HUES6 (cell line): Measurements from ENCODE around the gene RPL22.
A peak's percentile ranks its signal among the peaks of the same experiment; 100 is the strongest.

Experiments
- H3K27ac ChIP-seq: 2 replicates; pipeline ENCODE4 v1.7.0; 2013; ENCODE audit warnings: low read depth, mild to moderate bottlenecking, low read length, inconsistent platforms
- H3K27me3 ChIP-seq: 2 replicates; pipeline ENCODE4 v1.6.1; 2013; ENCODE audit warnings: low read length; ENCODE audit not compliant: control insufficient read depth, insufficient read depth
- H3K36me3 ChIP-seq: 2 replicates; pipeline ENCODE4 v1.6.1; 2013; ENCODE audit warnings: low read length; ENCODE audit not compliant: control insufficient read depth, insufficient read depth
- H3K4me1 ChIP-seq: 2 replicates; pipeline ENCODE4 v1.6.1; 2013; ENCODE audit warnings: low read length; ENCODE audit not compliant: control insufficient read depth, insufficient read depth
- H3K4me3 ChIP-seq: 2 replicates; pipeline ENCODE4 v1.5.1; 2013; ENCODE audit warnings: low read depth, low read length
- H3K9ac ChIP-seq: one replicate; pipeline ENCODE4 v1.6.1; 2013; ENCODE audit warnings: mild to moderate bottlenecking, low read length
- H3K9me3 ChIP-seq: 2 replicates; pipeline ENCODE4 v1.6.1; 2013; ENCODE audit warnings: low read depth, low read length; ENCODE audit not compliant: control insufficient read depth, insufficient read depth

RPL22 gene

GRCh38 chr1:6241887-6242740 lies 42.7 kb upstream of the RPL22 start:
- peaks cover 63% of the 10 kb centered on the region for H3K27me3 ChIP-seq
- peak overlapping the region; percentile 35 for H3K4me3 ChIP-seq
- no peak overlapping the region for H3K27ac ChIP-seq
- H3K4me1 ChIP-seq = peaks cover 45% of the 10 kb centered on the region
- H3K9me3 ChIP-seq = no peaks in the 10 kb centered on the region
- peak overlapping the region; percentile 51 for H3K9ac ChIP-seq
- no peaks in the 10 kb centered on the region for H3K36me3 ChIP-seq

DNA sequence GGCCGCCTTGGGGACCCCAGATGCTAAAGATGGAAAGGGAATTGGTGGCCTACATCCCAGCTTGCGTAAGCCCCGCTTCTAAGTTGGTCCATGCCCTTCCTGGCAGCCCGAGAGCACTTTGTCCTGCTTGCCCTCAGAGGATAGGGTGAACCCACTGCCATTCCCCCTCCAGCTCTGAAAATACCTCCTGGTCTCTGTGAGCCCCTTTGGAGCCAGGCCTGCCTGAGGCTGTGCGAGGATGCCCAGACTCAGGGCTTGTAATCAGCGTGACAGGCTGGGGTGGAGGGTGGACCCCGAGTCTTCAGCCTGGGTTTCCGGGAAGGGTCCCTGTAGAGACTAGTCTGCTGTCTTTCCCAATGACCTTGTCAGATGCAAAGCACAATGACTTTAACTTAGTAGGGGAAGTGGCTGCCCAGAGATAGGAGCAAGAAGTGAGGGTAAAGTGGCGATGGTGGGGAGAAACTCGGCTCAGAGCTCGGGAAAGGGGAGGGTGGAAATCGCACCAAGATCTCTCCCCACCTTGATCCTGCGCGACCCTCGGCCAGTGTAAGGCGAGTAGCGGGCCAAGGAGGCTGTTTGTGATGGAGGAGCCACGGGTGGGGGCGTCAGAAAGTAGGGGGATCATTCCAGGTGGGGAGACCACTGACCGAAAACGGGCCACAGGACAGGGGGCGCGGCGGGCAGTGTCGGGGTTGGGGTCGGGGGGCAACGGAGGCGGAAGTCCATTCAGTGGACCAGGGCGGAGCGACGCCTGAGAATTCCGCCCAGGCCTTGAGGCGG lies 41.9 kb upstream of the RPL22 start:
- H3K9ac ChIP-seq = peak overlapping the region; percentile 51
- H3K36me3 ChIP-seq = no peaks in the 10 kb centered on the region
- peaks cover 42% of the 10 kb centered on the region for H3K4me1 ChIP-seq
- peak overlapping the region; percentile 33 for H3K4me3 ChIP-seq
- no peaks in the 10 kb centered on the region for H3K9me3 ChIP-seq
- peaks cover 56% of the 10 kb centered on the region for H3K27me3 ChIP-seq
- no peak overlapping the region for H3K27ac ChIP-seq

- no peaks in the 10 kb centered on the region for H3K9me3 ChIP-seq
- H3K27me3 ChIP-seq = peaks cover 49% of the 10 kb centered on the region
- peak overlapping the region; percentile 10 for H3K4me3 ChIP-seq
- peaks cover 44% of the 10 kb centered on the region for H3K4me1 ChIP-seq
- H3K27ac ChIP-seq = peak overlapping the region; percentile 77
- H3K9ac ChIP-seq = peak overlapping the region; percentile 54
- H3K36me3 ChIP-seq = no peaks in the 10 kb centered on the region
Observed at GRCh38 chr1:6239950-6240768, 40.8 kb upstream of the RPL22 start.

- Histone ChIP-seq H3K4me3 (peak overlapping the region; percentile 38), H3K4me1 (peaks cover 52% of the 10 kb centered on the region), H3K27ac (peak overlapping the region; percentile 81), H3K36me3 (peaks cover 3% of the 10 kb centered on the region; the same call in 1 of the 2 replicates), H3K9me3 (no peaks in the 10 kb centered on the region), H3K9ac (peak overlapping the region; percentile 72), H3K27me3 (peaks cover 41% of the 10 kb centered on the region)
Observed at GRCh38 chr1:6239213-6239752, 39.9 kb upstream of the RPL22 start.

- Histone ChIP-seq H3K36me3 (peaks cover 20% of the 10 kb centered on the region), H3K9ac (no peak overlapping the region), H3K4me1 (peaks cover 42% of the 10 kb centered on the region), H3K27me3 (peaks cover 23% of the 10 kb centered on the region), H3K9me3 (no peaks in the 10 kb centered on the region), H3K27ac (no peak overlapping the region), H3K4me3 (no peak overlapping the region; the same call in 1 of the 2 replicates)
Observed at GRCh38 chr1:6237093-6237492, 37.7 kb upstream of the RPL22 start.

GRCh38 chr1:6235296-6235677 lies 35.9 kb upstream of the RPL22 start:
- H3K4me3 ChIP-seq = peak overlapping the region; percentile 75
- no peaks in the 10 kb centered on the region for H3K9me3 ChIP-seq
- H3K36me3 ChIP-seq = peaks cover 35% of the 10 kb centered on the region
- peaks cover 27% of the 10 kb centered on the region for H3K4me1 ChIP-seq
- no peak overlapping the region; the same call in 1 of the 2 replicates for H3K27ac ChIP-seq
- H3K9ac ChIP-seq = peak overlapping the region; percentile 98
- peaks cover 5% of the 10 kb centered on the region for H3K27me3 ChIP-seq

DNA sequence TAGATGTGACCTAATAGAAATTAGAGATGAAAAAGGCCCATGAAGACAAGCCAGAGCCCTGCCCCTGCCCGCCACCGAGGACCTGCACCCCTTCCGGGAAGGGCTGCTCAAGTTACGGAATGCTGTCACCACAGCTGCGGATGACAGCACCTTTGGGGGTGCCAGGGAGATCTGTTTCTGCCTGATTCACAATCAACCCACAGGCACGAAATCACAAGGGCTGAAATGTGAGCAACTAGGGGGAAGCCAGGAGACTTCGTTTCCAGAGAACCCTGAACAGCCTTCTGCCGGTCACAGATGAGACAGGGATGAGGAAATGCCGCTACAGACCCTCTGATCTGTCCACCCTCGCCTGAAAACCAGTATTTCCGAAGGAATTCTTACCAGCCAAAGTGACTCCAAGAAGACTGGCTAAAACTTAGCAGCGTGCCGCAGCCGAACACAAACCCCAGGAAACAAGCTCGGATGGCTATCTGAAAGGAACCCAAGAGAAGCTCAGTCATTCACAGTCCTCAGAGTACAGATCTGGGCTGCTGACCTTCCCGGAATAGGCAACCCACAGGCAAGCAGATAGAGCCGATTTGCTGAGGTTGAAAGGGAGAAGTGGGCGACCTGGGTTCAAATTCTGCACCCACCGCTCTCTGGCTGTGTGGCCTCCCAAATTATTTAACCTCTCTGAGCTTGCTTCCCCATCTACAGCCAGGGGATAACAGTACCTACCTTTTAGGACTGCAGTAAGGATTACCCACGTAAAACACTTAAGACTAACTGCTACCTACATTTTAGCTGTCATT lies 35.3 kb upstream of the RPL22 start:
- Histone ChIP-seq H3K27ac (no peak overlapping the region; the same call in 1 of the 2 replicates), H3K9ac (peak overlapping the region; percentile 98), H3K36me3 (peaks cover 41% of the 10 kb centered on the region), H3K9me3 (no peaks in the 10 kb centered on the region), H3K4me3 (peak overlapping the region; percentile 75), H3K27me3 (no peaks in the 10 kb centered on the region), H3K4me1 (peaks cover 21% of the 10 kb centered on the region)

DNA sequence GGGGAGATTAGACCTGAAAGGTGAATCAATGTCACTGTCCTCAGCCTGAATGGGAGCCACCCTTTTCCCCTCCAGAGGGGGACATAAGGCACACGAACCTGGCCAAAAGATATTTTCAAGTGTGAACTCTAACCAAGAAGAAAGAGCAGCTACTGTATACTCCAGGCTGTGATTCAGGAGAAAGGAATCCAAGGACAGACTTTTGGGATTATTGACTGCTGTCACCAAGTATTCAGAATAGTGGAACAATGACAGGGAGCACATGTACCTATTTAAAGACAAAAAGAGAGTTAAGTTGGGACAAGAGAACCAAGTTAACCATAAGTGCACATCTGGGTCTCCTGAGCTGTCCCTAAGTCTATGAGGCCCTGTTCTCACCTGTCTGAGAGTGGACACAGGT lies 34.0 kb upstream of the RPL22 start:
- H3K9ac ChIP-seq = no peak overlapping the region
- no peak overlapping the region for H3K4me3 ChIP-seq
- no peaks in the 10 kb centered on the region for H3K9me3 ChIP-seq
- H3K27ac ChIP-seq = no peak overlapping the region
- H3K4me1 ChIP-seq = peaks cover 14% of the 10 kb centered on the region
- peaks cover 53% of the 10 kb centered on the region for H3K36me3 ChIP-seq
- H3K27me3 ChIP-seq = no peaks in the 10 kb centered on the region

- Histone ChIP-seq H3K4me1 (no peaks in the 10 kb centered on the region), H3K27ac (no peak overlapping the region), H3K36me3 (peaks cover 82% of the 10 kb centered on the region), H3K4me3 (no peak overlapping the region), H3K9ac (peak overlapping the region; percentile 3), H3K9me3 (no peaks in the 10 kb centered on the region), H3K27me3 (no peaks in the 10 kb centered on the region)
Observed at GRCh38 chr1:6225651-6226050, 26.3 kb upstream of the RPL22 start.

DNA sequence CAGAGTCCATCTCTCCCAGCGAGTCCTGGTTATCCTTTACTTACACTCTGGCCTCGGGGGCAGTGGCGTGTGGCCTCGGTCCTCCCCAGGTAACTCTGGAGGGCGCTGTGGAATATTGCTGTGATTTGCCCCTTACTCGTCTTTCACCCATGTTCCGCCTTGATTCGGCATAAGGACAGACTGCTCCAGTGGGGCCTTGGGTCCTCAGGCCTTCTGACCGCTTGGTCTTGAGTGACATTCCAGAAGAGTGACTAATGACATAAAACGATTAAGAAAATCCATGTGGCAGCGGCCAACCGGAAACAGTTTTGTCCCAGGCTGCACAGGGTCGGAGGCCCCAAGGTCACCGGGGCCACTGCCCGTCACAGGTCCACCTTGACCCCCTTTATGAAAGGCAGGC lies 25.3 kb upstream of the RPL22 start:
- Histone ChIP-seq H3K4me3 (no peak overlapping the region), H3K36me3 (peaks cover 80% of the 10 kb centered on the region), H3K9ac (no peak overlapping the region), H3K27me3 (no peaks in the 10 kb centered on the region), H3K27ac (no peak overlapping the region), H3K4me1 (no peaks in the 10 kb centered on the region), H3K9me3 (no peaks in the 10 kb centered on the region)
